Neuronal stem cell (in vitro differentiated cells): ENCODE results near the gene RFLNA. TPM values are rescaled to one million over a fixed set of nuclear protein-coding genes. Genes with fewer than 3 reads are reported as not detected.

Experiments used
- DNase-seq: peaks from one replicate; pipeline ENCODE4 v3.0.0-alpha.2; 2013; ENCODE audit warnings: low spot score
- H2AFZ ChIP-seq: one replicate; pipeline ENCODE4 v1.6.1; 2013; ENCODE audit warnings: mild to moderate bottlenecking, low read length, inconsistent platforms
- H2AK5ac ChIP-seq: 2 replicates; pipeline ENCODE4 v1.6.1; 2013; ENCODE audit warnings: low read depth, mild to moderate bottlenecking, inconsistent platforms, low read length, moderate library complexity, mixed read lengths
- H2BK120ac ChIP-seq: 2 replicates; pipeline ENCODE4 v1.6.1; 2013; ENCODE audit warnings: low read depth, mild to moderate bottlenecking, inconsistent platforms, low read length, moderate library complexity, mixed read lengths
- H2BK12ac ChIP-seq: one replicate; pipeline ENCODE4 v1.6.1; 2013; ENCODE audit warnings: low read length, inconsistent platforms
- H2BK15ac ChIP-seq: 2 replicates; pipeline ENCODE4 v1.6.1; 2013; ENCODE audit warnings: mild to moderate bottlenecking, low read length, inconsistent platforms, mixed read lengths
- H2BK5ac ChIP-seq: one replicate; pipeline ENCODE4 v1.6.1; 2013; ENCODE audit warnings: inconsistent platforms, mild to moderate bottlenecking, low read length, moderate library complexity
- H3K14ac ChIP-seq: one replicate; pipeline ENCODE4 v1.6.1; 2013; ENCODE audit warnings: low read length, inconsistent platforms
- H3K18ac ChIP-seq: 2 replicates; pipeline ENCODE4 v1.6.1; 2013; ENCODE audit warnings: low read length, inconsistent platforms
- H3K23ac ChIP-seq: 2 replicates; pipeline ENCODE4 v1.6.1; 2013; ENCODE audit warnings: low read depth, mild to moderate bottlenecking, mixed read lengths, low read length, inconsistent platforms; ENCODE audit not compliant: poor library complexity
- H3K27ac ChIP-seq: replicated peaks from 3 replicates; pipeline ENCODE4 v1.5.1; 2013; ENCODE audit warnings: low read length, inconsistent platforms
- H3K27me3 ChIP-seq, 3 experiments: 2 replicates each; pipeline ENCODE4 v1.6.1; 2013; ENCODE audit warnings: low read length in 3 of 3, mild to moderate bottlenecking in 2 of 3, inconsistent platforms in 1 of 3, low read depth in 1 of 3, mixed read lengths in 1 of 3, moderate library complexity in 1 of 3; ENCODE audit not compliant: control insufficient read depth in 3 of 3, insufficient read depth in 3 of 3
- H3K36me3 ChIP-seq, 2 donors: replicated peaks in 1 of 2; 2 replicates each; pipeline ENCODE4 v1.6.1; 2013; ENCODE audit warnings: low read length in 2 of 2; ENCODE audit not compliant: control insufficient read depth in 2 of 2, insufficient read depth in 2 of 2
- H3K4ac ChIP-seq: 2 replicates; pipeline ENCODE4 v1.6.1; 2013; ENCODE audit warnings: inconsistent platforms, mild to moderate bottlenecking, low read length, moderate library complexity
- H3K4me1 ChIP-seq, 2 donors: 1 replicate in 1 of 2; 2 replicates in 1 of 2; pipeline ENCODE4 v1.6.1; 2013; ENCODE audit warnings: low read length in 2 of 2, low read depth in 1 of 2; ENCODE audit not compliant: control insufficient read depth in 2 of 2, insufficient read depth in 1 of 2
- H3K4me2 ChIP-seq: one replicate; pipeline ENCODE4 v1.6.1; 2013; ENCODE audit warnings: mild to moderate bottlenecking, low read length, inconsistent platforms; ENCODE audit not compliant: insufficient read depth, poor library complexity, severe bottlenecking
- H3K4me3 ChIP-seq, 2 donors: 2 replicates each; pipeline ENCODE4 v1.5.1; 2013; ENCODE audit warnings: low read length in 2 of 2, mild to moderate bottlenecking in 2 of 2, inconsistent platforms in 1 of 2, moderate library complexity in 1 of 2
- H3K79me1 ChIP-seq: one replicate; pipeline ENCODE4 v1.6.1; 2013; ENCODE audit warnings: low read depth, mild to moderate bottlenecking, inconsistent platforms, low read length, moderate library complexity
- H3K9ac ChIP-seq: one replicate; pipeline ENCODE4 v1.6.1; 2013; ENCODE audit warnings: mild to moderate bottlenecking, low read depth, low read length, inconsistent platforms; ENCODE audit not compliant: poor library complexity
- H3K9me3 ChIP-seq, 2 donors: replicated peaks in 1 of 2; 2 replicates each; pipeline versions ENCODE3 to v1.6.1; 2013; ENCODE audit warnings: low read length in 2 of 2, mild to moderate bottlenecking in 2 of 2, inconsistent platforms in 1 of 2, low read depth in 1 of 2, mixed read lengths in 1 of 2, moderate library complexity in 1 of 2; ENCODE audit not compliant: control insufficient read depth in 2 of 2, insufficient read depth in 1 of 2
- H4K8ac ChIP-seq: one replicate; pipeline ENCODE4 v1.6.1; 2013; ENCODE audit warnings: low read depth, mild to moderate bottlenecking, inconsistent platforms, low read length, moderate library complexity
- H4K91ac ChIP-seq: one replicate; pipeline ENCODE4 v1.6.1; 2013; ENCODE audit warnings: low read length, low read depth, mild to moderate bottlenecking, inconsistent platforms; ENCODE audit not compliant: poor library complexity
- whole genome bisulfite sequencing, 2 donors: extraction: QIAGEN DNeasy Blood & Tissue Kit; methylation state at CpG; one replicate each; pipeline ENCODE4 v1.1.7; 2013; ENCODE audit warnings: missing lambda C conversion rate in 2 of 2, mixed read lengths in 1 of 2; ENCODE audit not compliant: insufficient read length in 2 of 2, insufficient replicate concordance in 1 of 2; ENCODE audit errors: extremely low coverage in 2 of 2; 5-methylcytosine and 5-hydroxymethylcytosine counted together
- small RNA-seq: library from polyadenylated mRNA; stranded (forward); fragments of <200 nt; extraction: miRNeasy Mini kit (QIAGEN cat#:217004); gene quantifications from one replicate; pipeline ENCODE3, GENCODE V24; 2013; ENCODE audit not compliant: insufficient read depth

The RFLNA gene

DNA sequence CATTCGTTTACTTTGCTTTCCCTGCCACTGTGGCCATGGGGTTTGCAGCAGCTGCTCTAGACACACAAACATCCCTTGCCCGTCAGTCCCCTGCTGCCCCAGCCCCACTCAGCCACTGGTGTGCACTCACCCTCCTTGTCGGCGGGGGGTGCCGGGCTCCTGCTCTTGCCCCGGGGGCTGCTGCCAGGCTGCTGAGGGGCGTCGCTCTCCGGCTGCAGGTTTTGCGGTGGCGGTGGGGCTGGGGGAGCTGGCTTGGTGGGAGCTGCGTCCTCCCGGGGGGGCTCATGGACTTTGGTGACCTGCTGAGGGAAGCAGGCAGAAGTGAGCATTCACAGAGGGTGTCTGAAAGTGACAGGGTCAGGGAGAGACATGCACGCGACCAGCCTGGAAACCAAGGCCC lies 67.1 kb downstream of the RFLNA start:
- H2AK5ac ChIP-seq: no peak overlapping the region
- H3K79me1 ChIP-seq: peaks cover 13% of the 10 kb centered on the region
- H3K23ac ChIP-seq: no peak overlapping the region
- no peak overlapping the region for H3K14ac ChIP-seq
- no peak overlapping the region for H3K18ac ChIP-seq
- H2BK15ac ChIP-seq: no peak overlapping the region
- DNase-seq: no peak
- no peaks in the 10 kb centered on the region for H3K27me3 ChIP-seq
- no peak overlapping the region for H2BK5ac ChIP-seq
- no peak overlapping the region for H3K4me2 ChIP-seq
- H2BK12ac ChIP-seq: no peak overlapping the region
- H4K91ac ChIP-seq: no peak overlapping the region
- H3K4ac ChIP-seq: no peak overlapping the region
- no peaks in the 10 kb centered on the region for H3K4me1 ChIP-seq
- no peak overlapping the region for H2BK120ac ChIP-seq
- no peak overlapping the region for H2AFZ ChIP-seq
- H3K27ac ChIP-seq: no peak overlapping the region
- no peak overlapping the region for H3K4me3 ChIP-seq
- H3K9ac ChIP-seq: no peak overlapping the region
- H3K9me3 ChIP-seq: peaks cover 0 to 3% of the 10 kb centered on the region in 2 donors
- peaks cover 27 to 36% of the 10 kb centered on the region in 2 donors for H3K36me3 ChIP-seq
- WGBS, 2 donors: no CpG with 5 or more reads among the region's 15 CpGs
- H4K8ac ChIP-seq: no peak overlapping the region

DNA sequence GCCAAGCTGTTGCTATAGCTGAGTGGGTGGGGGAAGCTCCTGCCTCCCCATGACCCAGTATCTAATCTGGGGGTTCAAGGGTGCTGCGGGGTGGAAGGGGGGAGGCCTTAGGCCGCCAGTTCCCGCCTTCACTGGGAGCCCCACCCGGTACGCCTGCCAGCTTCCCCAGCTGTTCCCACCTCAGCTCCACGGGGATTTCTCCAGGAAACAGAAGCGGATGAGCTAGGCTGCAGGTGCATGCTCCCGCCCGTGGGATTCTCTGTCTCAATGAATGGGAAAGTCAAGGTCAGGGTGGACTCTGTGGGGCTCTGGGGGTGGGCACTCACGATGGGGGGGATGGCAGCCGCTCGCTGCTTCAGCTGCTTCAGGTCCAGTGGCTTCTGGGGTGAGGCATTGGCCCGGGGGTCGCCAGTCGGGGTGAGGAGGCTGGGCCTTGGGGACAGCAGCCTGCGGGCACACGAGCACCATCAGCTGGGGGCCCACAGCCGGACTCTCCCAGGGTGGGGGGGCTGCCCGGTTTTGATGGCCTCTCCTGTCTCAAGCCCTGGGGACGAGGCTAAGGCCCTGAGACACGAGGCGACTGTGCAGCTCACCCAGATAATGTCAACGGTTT lies 68.6 kb downstream of the RFLNA start:
- H3K4me3 ChIP-seq: no peak overlapping the region
- no peak overlapping the region for H2BK12ac ChIP-seq
- no peak overlapping the region for H2BK15ac ChIP-seq
- no CpG with 5 or more reads among the region's 23 CpGs for WGBS, 2 donors
- H3K9ac ChIP-seq: no peak overlapping the region
- no peaks in the 10 kb centered on the region for H3K9me3 ChIP-seq
- DNase-seq: no peak
- no peaks in the 10 kb centered on the region for H3K4me1 ChIP-seq
- H3K4me2 ChIP-seq: no peak overlapping the region
- H3K27me3 ChIP-seq: no peaks in the 10 kb centered on the region
- H2AK5ac ChIP-seq: no peak overlapping the region
- H2BK120ac ChIP-seq: no peak overlapping the region
- H3K27ac ChIP-seq: no peak overlapping the region
- peaks cover 18 to 22% of the 10 kb centered on the region in 2 donors for H3K36me3 ChIP-seq
- no peak overlapping the region for H3K4ac ChIP-seq
- no peak overlapping the region for H2BK5ac ChIP-seq
- H2AFZ ChIP-seq: no peak overlapping the region
- H3K79me1 ChIP-seq: peaks cover 10% of the 10 kb centered on the region
- no peak overlapping the region for H3K18ac ChIP-seq
- no peak overlapping the region for H4K91ac ChIP-seq
- H4K8ac ChIP-seq: no peak overlapping the region
- H3K14ac ChIP-seq: no peak overlapping the region
- no peak overlapping the region for H3K23ac ChIP-seq

GRCh38 chr12:124364543-124364942 lies 69.7 kb downstream of the RFLNA start:
- Histone ChIP-seq H2AK5ac (peak overlapping the region; percentile 6), H4K91ac (no peak overlapping the region), H2BK5ac (no peak overlapping the region), H3K4me1 (peaks cover 0 to under 1% of the 10 kb centered on the region in 2 donors), H3K4me2 (no peak overlapping the region), H3K36me3 (peaks cover 17 to 18% of the 10 kb centered on the region in 2 donors), H2BK15ac (no peak overlapping the region), H2AFZ (no peak overlapping the region), H3K9ac (no peak overlapping the region), H2BK12ac (no peak overlapping the region), H3K23ac (no peak overlapping the region), H3K4me3 (no peak overlapping the region), H3K27ac (no peak overlapping the region), H3K18ac (peak overlapping the region; percentile 83), H4K8ac (no peak overlapping the region), H2BK120ac (no peak overlapping the region), H3K14ac (peak overlapping the region; percentile 3), H3K27me3 (no peaks in the 10 kb centered on the region), H3K79me1 (peaks cover 11% of the 10 kb centered on the region), H3K9me3 (no peaks in the 10 kb centered on the region), H3K4ac (no peak overlapping the region)
- WGBS, 2 donors: no CpG with 5 or more reads among the region's 11 CpGs
- DNase-seq: no peak

Small RNA genes lying within 50 kb of the gene (small RNA-seq; reads per million reads assigned to genes)
- gene MIR6880: not detected
